HEK293 (cell line): ENCODE measurements around the gene MTUS2.

Experiments used
- MEIS1 ChIP-seq: sonication (generic); formaldehyde crosslinking; IDR thresholded peaks from 2 replicates; pipeline ENCODE4 v1.8.1; 2022; ENCODE audit warnings: missing genetic modification reagents, mild to moderate bottlenecking, borderline replicate concordance
- ZBTB21 ChIP-seq: fragments of 450-650 bp; formaldehyde crosslinking; IDR thresholded peaks from 2 replicates; pipeline ENCODE4 v1.5.1; 2017; ENCODE audit warnings: missing biosample characterization, missing genetic modification characterization
- ZNF521 ChIP-seq: fragments of 450-650 bp; formaldehyde crosslinking; IDR thresholded peaks from 2 replicates; pipeline ENCODE4 v1.5.1; 2017; ENCODE audit warnings: missing biosample characterization, mild to moderate bottlenecking, missing genetic modification characterization
- ZNF549 ChIP-seq: fragments of 450-650 bp; IDR thresholded peaks from 2 replicates; pipeline ENCODE4 v1.5.1; 2018; ENCODE audit warnings: missing biosample characterization, missing genetic modification characterization, mild to moderate bottlenecking, inconsistent platforms, moderate library complexity
- ZNF626 ChIP-seq: fragments of 450-650 bp; sonication (Bioruptor Pico); formaldehyde crosslinking; IDR thresholded peaks from 2 replicates; pipeline ENCODE4 v1.5.1; 2018; ENCODE audit warnings: missing biosample characterization, missing genetic modification characterization, inconsistent platforms
- ZNF670 ChIP-seq: fragments of 450-650 bp; formaldehyde crosslinking; IDR thresholded peaks from 2 replicates; pipeline ENCODE4 v1.5.1; 2016; ENCODE audit warnings: missing biosample characterization, missing genetic modification characterization, low read depth
- ZNF776 ChIP-seq: fragments of 450-650 bp; formaldehyde crosslinking; IDR thresholded peaks from 2 replicates; pipeline ENCODE4 v1.5.0; 2017; ENCODE audit warnings: missing biosample characterization, missing genetic modification characterization, borderline replicate concordance
- TF ChIP-seq, protein P1 (sequence below): fragments of 450-650 bp; formaldehyde crosslinking; IDR thresholded peaks from 2 replicates; pipeline ENCODE4 v1.5.1; 2016; ENCODE audit warnings: missing biosample characterization, missing genetic modification characterization
- TF ChIP-seq, protein P2 (sequence below): fragments of 450-650 bp; formaldehyde crosslinking; optimal IDR thresholded peaks from 2 replicates; pipeline ENCODE3; 2016; ENCODE audit warnings: missing biosample characterization, mild to moderate bottlenecking, missing genetic modification characterization

DNA sequence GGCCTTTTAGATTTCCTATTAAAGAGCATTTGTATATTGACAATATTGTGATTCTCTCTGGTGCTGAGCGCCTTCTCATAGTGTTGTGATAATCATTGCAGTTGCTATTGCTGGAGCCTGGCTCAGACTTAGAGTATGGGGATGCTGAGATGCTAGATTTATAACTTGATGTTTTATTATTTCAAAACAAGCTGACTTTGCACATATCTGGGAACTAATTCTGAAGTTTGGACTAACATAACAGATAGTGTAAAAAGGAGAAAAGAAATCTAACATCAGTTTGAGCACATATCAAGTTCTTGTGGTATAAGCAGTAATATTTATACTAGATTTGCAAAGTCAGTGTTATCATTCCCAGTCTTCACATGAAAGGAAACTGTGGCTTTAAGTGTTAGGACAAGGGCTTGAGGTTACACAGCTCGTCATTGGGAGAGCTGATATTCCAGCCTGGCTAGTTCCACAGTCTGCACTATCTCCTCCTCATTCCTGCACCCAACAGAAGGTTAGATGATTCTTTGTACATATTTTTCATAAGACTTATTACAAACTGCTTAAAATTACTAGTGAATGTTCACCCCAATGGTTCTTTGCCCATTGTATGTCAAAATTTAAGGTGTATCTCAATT lies 279.8 kb downstream of the MTUS2 start:
- TF ChIP-seq MEIS1 (CRISPR knock-in tag) = no peak
- no peak for TF ChIP-seq ZBTB21 (tag by site-specific recombination)
- TF ChIP-seq ZNF776 (tag by site-specific recombination) = no peak
- TF ChIP-seq, protein P1, sequence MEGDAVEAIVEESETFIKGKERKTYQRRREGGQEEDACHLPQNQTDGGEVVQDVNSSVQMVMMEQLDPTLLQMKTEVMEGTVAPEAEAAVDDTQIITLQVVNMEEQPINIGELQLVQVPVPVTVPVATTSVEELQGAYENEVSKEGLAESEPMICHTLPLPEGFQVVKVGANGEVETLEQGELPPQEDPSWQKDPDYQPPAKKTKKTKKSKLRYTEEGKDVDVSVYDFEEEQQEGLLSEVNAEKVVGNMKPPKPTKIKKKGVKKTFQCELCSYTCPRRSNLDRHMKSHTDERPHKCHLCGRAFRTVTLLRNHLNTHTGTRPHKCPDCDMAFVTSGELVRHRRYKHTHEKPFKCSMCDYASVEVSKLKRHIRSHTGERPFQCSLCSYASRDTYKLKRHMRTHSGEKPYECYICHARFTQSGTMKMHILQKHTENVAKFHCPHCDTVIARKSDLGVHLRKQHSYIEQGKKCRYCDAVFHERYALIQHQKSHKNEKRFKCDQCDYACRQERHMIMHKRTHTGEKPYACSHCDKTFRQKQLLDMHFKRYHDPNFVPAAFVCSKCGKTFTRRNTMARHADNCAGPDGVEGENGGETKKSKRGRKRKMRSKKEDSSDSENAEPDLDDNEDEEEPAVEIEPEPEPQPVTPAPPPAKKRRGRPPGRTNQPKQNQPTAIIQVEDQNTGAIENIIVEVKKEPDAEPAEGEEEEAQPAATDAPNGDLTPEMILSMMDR (tag by site-specific recombination) = no peak
- TF ChIP-seq ZNF521 (tag by site-specific recombination) = no peak
- no peak for TF ChIP-seq ZNF626 (tag by site-specific recombination)
- TF ChIP-seq ZNF670 (tag by site-specific recombination) = no peak
- TF ChIP-seq, protein P2, sequence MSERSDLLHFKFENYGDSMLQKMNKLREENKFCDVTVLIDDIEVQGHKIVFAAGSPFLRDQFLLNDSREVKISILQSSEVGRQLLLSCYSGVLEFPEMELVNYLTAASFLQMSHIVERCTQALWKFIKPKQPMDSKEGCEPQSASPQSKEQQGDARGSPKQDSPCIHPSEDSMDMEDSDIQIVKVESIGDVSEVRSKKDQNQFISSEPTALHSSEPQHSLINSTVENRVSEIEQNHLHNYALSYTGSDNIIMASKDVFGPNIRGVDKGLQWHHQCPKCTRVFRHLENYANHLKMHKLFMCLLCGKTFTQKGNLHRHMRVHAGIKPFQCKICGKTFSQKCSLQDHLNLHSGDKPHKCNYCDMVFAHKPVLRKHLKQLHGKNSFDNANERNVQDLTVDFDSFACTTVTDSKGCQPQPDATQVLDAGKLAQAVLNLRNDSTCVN (tag by site-specific recombination) = no peak
- no peak for TF ChIP-seq ZNF549
